Lower leg skin (tissue), 4 donors: ENCODE data around the gene TMEM239. TPM values are rescaled to one million over a fixed set of nuclear protein-coding genes. Genes with fewer than 3 reads are reported as not detected.
"Not testable (repeated sequence)": the region's sequence is repeated elsewhere in the genome, so short reads cannot be mapped to it uniquely, and the experiment has no call there.

ENCODE experiments used
- DNase-seq, 2 donors: peaks; one replicate each; pipeline ENCODE4 v3.0.0-alpha.2; 2019; ENCODE audit warnings: low spot score in 2 of 2
- H3K4me3 ChIP-seq: fragments of 200-600 bp; sonication (generic); 2 replicates; pipeline ENCODE4 v1.5.1; 2017; ENCODE audit warnings: mild to moderate bottlenecking, low read depth; ENCODE audit not compliant: poor library complexity, severe bottlenecking
- POLR2A ChIP-seq, 2 donors: fragments of 450-650 bp; IDR thresholded peaks; one replicate each; pipeline ENCODE4 v1.6.1; 2016 to 2017; ENCODE audit warnings: antibody characterized with exemption in 2 of 2, mild to moderate bottlenecking in 1 of 2, moderate library complexity in 1 of 2
- WGBS, 2 donors: methylation state at CpG; one replicate each; pipeline ENCODE4 v1.1.5; 2018; 5-methylcytosine and 5-hydroxymethylcytosine counted together
- intact Hi-C: fragments of 100-400 bp; cut with DNase I; formaldehyde crosslinking; loops from one replicate; pipeline ENCODE4 v1.15.0; 2023; ENCODE audit warnings: low total_unique reads
- total RNA-seq, 4 donors: library from RNA; depleted of rRNA; stranded (reverse); fragments of >200 nt; gene quantifications; one replicate each; pipeline ENCODE4 v1.1.0, GENCODE V29; 2016
- TF ChIP-seq, protein P1 (sequence below), 3 donors: fragments of 450-650 bp; IDR thresholded peaks; one replicate each; pipeline ENCODE4 v1.5.1; 2016; ENCODE audit warnings: antibody characterized with exemption in 3 of 3, mild to moderate bottlenecking in 3 of 3, moderate library complexity in 2 of 3

TMEM239 gene
- total RNA-seq, 4 donors from 2014 or later = not detected

DNA sequence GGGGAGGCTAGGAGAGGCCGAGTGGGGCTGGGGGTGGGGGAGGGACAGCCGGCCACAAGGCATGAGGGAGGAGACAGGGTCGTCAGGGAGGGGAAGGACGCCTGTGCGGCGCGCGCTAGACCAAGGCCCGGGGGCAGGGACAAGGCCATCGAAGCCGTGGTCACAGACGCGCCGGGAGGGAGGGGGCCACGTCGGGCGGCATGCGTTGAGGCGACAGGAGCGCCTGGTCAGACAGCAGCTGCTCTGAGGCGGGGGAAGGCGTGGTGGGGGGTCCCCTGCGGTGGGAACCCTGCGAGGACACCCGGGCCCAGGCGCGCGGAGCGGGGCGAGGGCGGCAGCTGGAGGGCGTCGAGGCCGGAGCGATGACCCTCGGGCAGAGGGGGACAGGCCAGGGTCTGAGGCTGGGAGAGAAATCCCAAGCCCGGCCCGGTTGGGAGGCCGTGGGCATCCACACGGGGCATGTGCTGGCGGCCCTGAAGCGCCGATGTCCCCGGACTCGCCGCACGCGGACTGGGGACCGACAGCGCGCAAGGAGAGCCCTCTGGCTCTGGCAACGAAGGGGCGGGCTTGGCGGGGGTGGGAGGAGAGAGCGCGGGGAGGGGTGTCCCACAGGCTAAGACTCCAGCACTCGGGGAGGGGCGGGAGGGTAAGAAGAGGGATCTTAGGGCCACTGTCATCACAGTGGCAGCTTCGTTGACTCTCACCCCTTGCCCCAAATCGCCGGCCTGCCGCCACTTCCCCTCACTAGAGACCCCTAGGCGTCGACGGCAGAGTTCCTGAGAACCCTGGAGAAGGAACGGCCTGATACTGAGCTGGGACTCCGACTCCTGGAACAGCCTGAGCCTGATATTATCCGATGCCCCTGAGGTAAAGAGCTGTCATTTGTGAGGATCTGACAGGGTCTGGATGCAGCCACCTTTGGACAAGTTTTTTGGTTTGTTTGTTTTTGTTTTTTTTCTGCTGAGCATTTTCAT is 5.0 kb downstream of the TMEM239 start:
- peak in 1 of 2 donors; percentile 78 for DNase-seq
- H3K4me3 ChIP-seq = no peak overlapping the region
- TF ChIP-seq POLR2A (IDR thresholded peaks at IDR 0.05) = no peak
- TF ChIP-seq, protein P1, sequence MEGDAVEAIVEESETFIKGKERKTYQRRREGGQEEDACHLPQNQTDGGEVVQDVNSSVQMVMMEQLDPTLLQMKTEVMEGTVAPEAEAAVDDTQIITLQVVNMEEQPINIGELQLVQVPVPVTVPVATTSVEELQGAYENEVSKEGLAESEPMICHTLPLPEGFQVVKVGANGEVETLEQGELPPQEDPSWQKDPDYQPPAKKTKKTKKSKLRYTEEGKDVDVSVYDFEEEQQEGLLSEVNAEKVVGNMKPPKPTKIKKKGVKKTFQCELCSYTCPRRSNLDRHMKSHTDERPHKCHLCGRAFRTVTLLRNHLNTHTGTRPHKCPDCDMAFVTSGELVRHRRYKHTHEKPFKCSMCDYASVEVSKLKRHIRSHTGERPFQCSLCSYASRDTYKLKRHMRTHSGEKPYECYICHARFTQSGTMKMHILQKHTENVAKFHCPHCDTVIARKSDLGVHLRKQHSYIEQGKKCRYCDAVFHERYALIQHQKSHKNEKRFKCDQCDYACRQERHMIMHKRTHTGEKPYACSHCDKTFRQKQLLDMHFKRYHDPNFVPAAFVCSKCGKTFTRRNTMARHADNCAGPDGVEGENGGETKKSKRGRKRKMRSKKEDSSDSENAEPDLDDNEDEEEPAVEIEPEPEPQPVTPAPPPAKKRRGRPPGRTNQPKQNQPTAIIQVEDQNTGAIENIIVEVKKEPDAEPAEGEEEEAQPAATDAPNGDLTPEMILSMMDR (IDR thresholded peaks at IDR 0.05) = no peak
- intact Hi-C loops = no loop called here
- WGBS, 2 donors = 12 to 14% methylated on average over 42 to 56 of the region's 68 CpGs

DNA sequence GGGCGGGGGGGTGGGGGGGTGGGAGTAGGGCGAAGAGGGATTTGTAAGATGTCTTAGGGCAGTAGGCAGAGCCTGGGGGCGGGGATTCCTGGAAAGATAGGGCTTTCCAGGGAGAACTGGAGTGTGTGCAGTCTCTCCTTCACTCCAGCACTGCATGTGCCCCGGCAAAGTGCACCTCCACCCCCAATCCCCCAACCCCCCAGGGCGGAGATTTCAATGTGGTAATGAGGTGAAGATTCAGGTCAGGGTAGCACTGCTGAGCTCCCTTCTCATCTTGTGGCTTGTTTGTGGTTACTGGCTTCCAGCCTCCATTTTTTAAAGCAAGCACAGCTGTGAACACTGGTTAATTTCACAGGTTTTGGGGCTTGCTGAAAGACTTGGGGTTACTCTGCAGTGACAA is 5.9 kb downstream of the TMEM239 start:
- WGBS, 2 donors = 17 to 32% methylated on average over 5 of the region's 5 CpGs
- intact Hi-C loops = no loop called here
- H3K4me3 ChIP-seq = no peak overlapping the region
- no peak for TF ChIP-seq POLR2A (IDR thresholded peaks at IDR 0.05)
- TF ChIP-seq, protein P1 (IDR thresholded peaks at IDR 0.05) = no peak
- no peak for DNase-seq

DNA sequence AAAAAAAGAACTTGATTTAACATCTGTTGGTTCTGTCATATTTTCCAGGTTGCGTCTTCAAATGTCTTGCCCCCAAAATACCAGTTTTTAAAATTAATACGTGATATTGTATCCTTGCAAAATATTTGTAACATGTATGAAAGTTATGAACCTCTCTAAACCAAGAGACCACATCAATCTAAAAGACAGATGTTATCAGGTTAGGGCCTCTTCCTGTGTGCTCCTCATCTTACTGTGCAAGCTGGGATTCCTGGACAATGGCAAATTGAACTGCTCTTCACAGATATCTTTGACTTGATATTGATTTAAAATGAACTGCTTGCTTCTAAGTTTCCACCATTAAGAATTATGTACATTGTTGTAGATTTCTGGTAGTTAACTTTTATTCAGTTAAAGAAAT is 9.6 kb downstream of the TMEM239 start:
- no peak for DNase-seq
- H3K4me3 ChIP-seq = no peak overlapping the region
- intact Hi-C loops = no loop called here
- no peak for TF ChIP-seq POLR2A (IDR thresholded peaks at IDR 0.05)
- TF ChIP-seq, protein P1 (IDR thresholded peaks at IDR 0.05) = no peak
- 90 to 92% methylated on average over 2 of the region's 2 CpGs for WGBS, 2 donors

DNA sequence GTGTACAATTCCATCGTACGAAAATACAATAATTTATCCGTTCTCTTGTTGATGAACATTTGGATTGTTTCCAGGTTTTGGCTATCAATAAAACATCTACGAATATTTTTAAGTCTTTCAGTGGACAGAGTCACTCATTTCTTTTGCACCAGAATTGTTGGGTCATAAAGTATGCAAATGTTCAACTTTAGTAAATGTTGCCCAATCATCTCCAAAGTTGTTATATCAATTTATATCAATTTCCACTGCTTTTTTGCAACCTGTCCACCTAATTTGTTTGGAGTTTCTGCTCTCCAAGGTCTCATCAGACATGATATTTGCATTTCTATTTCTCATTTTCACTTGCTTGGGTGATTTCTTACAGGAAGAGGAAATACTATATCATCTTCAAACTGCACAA is 10.5 kb downstream of the TMEM239 start:
- 83 to 85% methylated on average over 4 of the region's 4 CpGs for WGBS, 2 donors
- no peak for TF ChIP-seq POLR2A (IDR thresholded peaks at IDR 0.05)
- TF ChIP-seq, protein P1 (IDR thresholded peaks at IDR 0.05) = no peak

DNA sequence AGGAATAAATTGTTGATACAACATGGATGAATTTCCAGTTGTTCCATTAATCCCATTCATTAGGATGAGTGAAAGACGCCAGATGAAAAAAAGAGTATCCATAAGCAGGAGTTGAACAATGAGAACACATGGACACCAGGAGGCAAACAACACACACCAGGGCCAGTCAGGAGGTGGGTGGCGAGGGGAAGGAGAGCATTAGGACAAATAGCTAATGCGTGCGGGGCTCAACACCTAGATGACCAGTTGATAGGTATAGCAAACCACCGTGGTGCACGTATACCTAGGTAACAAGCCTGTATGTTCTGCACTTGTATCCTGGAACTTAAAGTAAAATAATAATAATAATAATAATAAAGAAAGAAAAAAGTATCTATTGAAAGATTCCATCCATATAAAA is 13.2 kb downstream of the TMEM239 start:
- intact Hi-C loops = no loop called here
- DNase-seq = peak in 1 of 2 donors; percentile 60
- no peak overlapping the region for H3K4me3 ChIP-seq
- TF ChIP-seq, protein P1 (IDR thresholded peaks at IDR 0.05) = no peak
- no peak for TF ChIP-seq POLR2A (IDR thresholded peaks at IDR 0.05)
- WGBS, 2 donors = 66 to 73% methylated on average over 6 of the region's 6 CpGs

More for the DNA sequence above, 10.5 kb downstream of the TMEM239 start:
- no peak for DNase-seq
- no peak overlapping the region for H3K4me3 ChIP-seq
- intact Hi-C loops = no loop called here

DNA sequence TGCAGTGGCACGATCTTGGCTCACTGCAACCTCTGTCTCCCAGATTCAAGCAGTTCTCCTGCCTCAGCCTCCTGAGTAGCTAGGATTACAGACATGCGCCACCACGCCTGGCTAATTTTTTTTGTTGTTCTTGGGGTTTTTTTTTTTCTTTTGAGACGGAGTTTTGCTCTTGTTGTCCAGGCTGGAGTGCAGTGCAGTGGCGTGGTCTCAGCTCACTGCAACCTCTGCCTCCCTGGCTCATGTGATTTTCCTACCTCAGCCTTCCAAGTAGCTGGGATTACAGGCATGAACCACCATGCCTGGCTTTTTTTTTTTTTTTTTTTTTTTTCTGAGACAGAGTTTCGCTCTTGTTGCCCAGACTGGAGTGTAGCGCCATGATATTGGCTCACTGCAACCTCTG is 15.0 kb downstream of the TMEM239 start:
- intact Hi-C loops, H3K4me3 ChIP-seq: not testable (repeated sequence)
- DNase-seq = peak in 1 of 2 donors; percentile 56
- 78 to 82% methylated on average over 7 of the region's 7 CpGs for WGBS, 2 donors
